Activated T-helper 17 cell treated with anti-CD3 and anti-CD28 coated beads, Interleukin-2, amount 50 U/mL, for 72 hours (primary cell): ENCODE measurements around the gene NKG7. TPM values are rescaled to one million over a fixed set of nuclear protein-coding genes. Genes with fewer than 3 reads are reported as not detected.
A peak's percentile ranks its signal among the peaks of the same experiment; 100 is the strongest.

Source experiments
- ATAC-seq: fragments of 150-1000 bp; cut with Tn5 transposase; replicated peaks from 2 replicates; pipeline ENCODE4 v1.10.0; 2021; ENCODE audit warnings: mild to moderate bottlenecking, moderate library complexity
- H3K27ac Mint-ChIP-seq: one replicate; pipeline ENCODE4 v1.8.0; 2022; ENCODE audit warnings: mixed read lengths
- H3K27me3 Mint-ChIP-seq: one replicate; pipeline ENCODE4 v1.8.0; 2022; ENCODE audit warnings: mixed read lengths
- H3K36me3 Mint-ChIP-seq: one replicate; pipeline ENCODE4 v1.8.0; 2022; ENCODE audit warnings: low read depth, mild to moderate bottlenecking, mixed read lengths
- H3K4me1 Mint-ChIP-seq: one replicate; pipeline ENCODE4 v1.8.0; 2022; ENCODE audit warnings: mixed read lengths
- H3K4me3 Mint-ChIP-seq: one replicate; pipeline ENCODE4 v1.8.0; 2022; ENCODE audit warnings: mild to moderate bottlenecking, mixed read lengths
- H3K9me3 Mint-ChIP-seq: one replicate; pipeline ENCODE4 v1.8.0; 2022; ENCODE audit warnings: mixed read lengths
- total RNA-seq, 2 donors: library from RNA; stranded (reverse); gene quantifications; one replicate each; pipeline ENCODE4 v1.2.3, GENCODE V29; 2022

The NKG7 gene
- total RNA-seq, 2 donors from 2014 or later = 15.2 to 19.8 TPM

GRCh38 chr19:51339687-51340656 lies 32.5 kb downstream of the NKG7 start:
- no peaks in the 10 kb centered on the region for H3K27me3 Mint-ChIP-seq
- no peaks in the 10 kb centered on the region for H3K9me3 Mint-ChIP-seq
- peak; percentile 90 for ATAC-seq
- peaks cover 4% of the 10 kb centered on the region for H3K36me3 Mint-ChIP-seq
- H3K27ac Mint-ChIP-seq = peak overlapping the region; percentile 55
- peaks cover 7% of the 10 kb centered on the region for H3K4me1 Mint-ChIP-seq
- H3K4me3 Mint-ChIP-seq = peak overlapping the region; percentile 86

- Mint-ChIP-seq H3K36me3 (no peaks in the 10 kb centered on the region), H3K9me3 (no peaks in the 10 kb centered on the region), H3K4me1 (peaks cover 7% of the 10 kb centered on the region), H3K4me3 (peak overlapping the region; percentile 86), H3K27me3 (no peaks in the 10 kb centered on the region), H3K27ac (peak overlapping the region; percentile 55)
- ATAC-seq = peak; percentile 7
These were observed 33.2 kb downstream of the NKG7 start for GRCh38 chr19:51339313-51339686.

- Mint-ChIP-seq H3K4me3 (peak overlapping the region; percentile 86), H3K36me3 (no peaks in the 10 kb centered on the region), H3K9me3 (no peaks in the 10 kb centered on the region), H3K4me1 (peaks cover 7% of the 10 kb centered on the region), H3K27me3 (no peaks in the 10 kb centered on the region), H3K27ac (peak overlapping the region; percentile 55)
- peak; percentile 76 for ATAC-seq
These were observed 33.7 kb downstream of the NKG7 start for GRCh38 chr19:51338563-51339312.

- Mint-ChIP-seq H3K36me3 (no peaks in the 10 kb centered on the region), H3K4me3 (peak overlapping the region; percentile 86), H3K9me3 (no peaks in the 10 kb centered on the region), H3K4me1 (peaks cover 7% of the 10 kb centered on the region), H3K27ac (peak overlapping the region; percentile 55), H3K27me3 (no peaks in the 10 kb centered on the region)
- ATAC-seq = no peak
These were observed 34.4 kb downstream of the NKG7 start for GRCh38 chr19:51337861-51338562.

DNA sequence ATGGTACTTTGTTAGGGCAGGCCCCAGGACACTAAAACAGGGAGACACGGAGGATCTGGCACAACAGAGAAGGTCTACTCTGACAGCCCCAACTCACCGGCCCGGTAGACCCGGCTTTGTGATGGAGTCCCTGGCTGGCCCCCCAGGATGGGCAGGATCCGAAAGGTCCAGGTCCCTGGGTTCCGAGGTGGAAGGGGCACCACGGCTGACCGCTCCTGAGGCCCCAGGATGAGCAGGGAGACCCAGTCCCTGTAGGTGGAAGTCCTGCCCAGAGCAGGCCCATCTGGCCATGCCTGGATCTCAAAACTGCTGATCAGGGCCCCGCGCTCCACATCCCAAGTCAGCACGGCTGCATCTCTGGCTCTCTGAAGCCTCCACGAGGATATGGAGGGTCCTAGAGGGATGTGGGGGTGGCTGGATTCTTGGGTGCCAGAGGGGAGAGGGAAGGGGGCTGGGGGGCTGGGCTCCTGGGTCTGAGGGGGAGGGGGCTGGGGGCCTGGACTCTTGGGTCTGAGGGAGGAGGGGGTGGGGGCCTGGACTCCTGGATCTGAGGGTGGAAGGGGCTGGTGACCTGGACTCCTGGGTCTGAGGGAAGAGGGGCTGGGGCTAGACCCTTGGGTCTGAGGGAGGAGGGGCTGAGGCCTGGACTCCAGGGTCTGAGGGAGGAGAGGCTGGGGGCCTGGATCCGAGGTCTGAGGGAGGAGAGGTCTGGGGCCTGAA lies 35.2 kb downstream of the NKG7 start:
- Mint-ChIP-seq H3K36me3 (no peaks in the 10 kb centered on the region), H3K9me3 (no peaks in the 10 kb centered on the region), H3K27ac (no peak overlapping the region), H3K4me1 (peaks cover 7% of the 10 kb centered on the region), H3K27me3 (no peaks in the 10 kb centered on the region), H3K4me3 (no peak overlapping the region)
- no peak for ATAC-seq

- Mint-ChIP-seq H3K4me3 (no peak overlapping the region), H3K27me3 (peaks cover 22% of the 10 kb centered on the region), H3K27ac (no peak overlapping the region), H3K4me1 (peaks cover 5% of the 10 kb centered on the region), H3K36me3 (peaks cover 7% of the 10 kb centered on the region), H3K9me3 (no peaks in the 10 kb centered on the region)
- no peak for ATAC-seq
These were observed 38.5 kb downstream of the NKG7 start for GRCh38 chr19:51333836-51334460.

DNA sequence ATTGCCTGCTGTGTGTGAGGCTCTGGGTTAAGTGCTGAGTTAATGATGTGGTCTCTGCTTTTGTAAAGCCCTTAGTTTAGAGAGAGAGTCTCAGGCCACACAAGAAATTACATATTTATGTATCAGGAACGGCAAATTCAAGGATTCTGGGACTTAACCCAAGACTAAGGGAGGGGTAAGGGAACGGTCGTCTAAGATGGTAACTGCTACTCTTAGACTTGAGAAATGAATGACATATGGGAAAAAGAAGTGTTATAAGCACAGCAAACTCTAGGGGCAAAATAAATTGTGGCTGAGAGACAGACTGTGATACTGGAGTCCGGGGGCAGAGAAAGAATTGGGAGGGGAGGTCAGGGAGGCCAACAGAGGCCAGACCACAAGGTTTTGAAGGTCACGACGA lies 40.7 kb downstream of the NKG7 start:
- no peak for ATAC-seq
- peaks cover 7% of the 10 kb centered on the region for H3K36me3 Mint-ChIP-seq
- peaks cover 9% of the 10 kb centered on the region for H3K4me1 Mint-ChIP-seq
- peaks cover 31% of the 10 kb centered on the region for H3K27me3 Mint-ChIP-seq
- no peaks in the 10 kb centered on the region for H3K9me3 Mint-ChIP-seq
- no peak overlapping the region for H3K27ac Mint-ChIP-seq
- no peak overlapping the region for H3K4me3 Mint-ChIP-seq

- peaks cover 37% of the 10 kb centered on the region for H3K27me3 Mint-ChIP-seq
These were observed 41.3 kb downstream of the NKG7 start for GRCh38 chr19:51331193-51331592.

DNA sequence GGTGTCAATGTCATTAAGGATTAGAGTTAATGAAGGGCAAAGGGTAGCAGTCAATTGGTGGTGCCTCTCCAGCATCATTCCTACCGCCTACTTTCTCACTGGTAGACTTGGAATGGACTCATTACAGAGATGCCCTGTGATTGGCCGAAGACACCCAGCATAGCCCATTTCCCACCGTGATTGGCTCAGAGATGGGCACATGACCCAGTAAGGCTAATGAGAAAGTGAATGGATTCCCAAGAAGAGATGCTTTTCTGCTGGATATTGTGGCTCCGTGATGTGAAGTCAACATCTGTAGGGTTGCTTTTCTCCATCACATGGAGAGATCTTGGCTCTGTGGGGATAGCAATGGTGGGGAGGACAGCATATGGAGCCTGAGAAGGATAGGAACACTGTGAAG lies 42.1 kb downstream of the NKG7 start:
- Mint-ChIP-seq H3K36me3 (peaks cover 7% of the 10 kb centered on the region), H3K4me3 (no peak overlapping the region), H3K4me1 (peaks cover 9% of the 10 kb centered on the region), H3K27me3 (peaks cover 45% of the 10 kb centered on the region), H3K9me3 (no peaks in the 10 kb centered on the region), H3K27ac (no peak overlapping the region)
- no peak for ATAC-seq

More at GRCh38 chr19:51331193-51331592, 41.3 kb downstream of the NKG7 start:
- H3K27ac Mint-ChIP-seq = no peak overlapping the region
- peaks cover 9% of the 10 kb centered on the region for H3K4me1 Mint-ChIP-seq
- H3K36me3 Mint-ChIP-seq = peaks cover 7% of the 10 kb centered on the region
- H3K9me3 Mint-ChIP-seq = no peaks in the 10 kb centered on the region
- H3K4me3 Mint-ChIP-seq = no peak overlapping the region
- no peak for ATAC-seq

DNA sequence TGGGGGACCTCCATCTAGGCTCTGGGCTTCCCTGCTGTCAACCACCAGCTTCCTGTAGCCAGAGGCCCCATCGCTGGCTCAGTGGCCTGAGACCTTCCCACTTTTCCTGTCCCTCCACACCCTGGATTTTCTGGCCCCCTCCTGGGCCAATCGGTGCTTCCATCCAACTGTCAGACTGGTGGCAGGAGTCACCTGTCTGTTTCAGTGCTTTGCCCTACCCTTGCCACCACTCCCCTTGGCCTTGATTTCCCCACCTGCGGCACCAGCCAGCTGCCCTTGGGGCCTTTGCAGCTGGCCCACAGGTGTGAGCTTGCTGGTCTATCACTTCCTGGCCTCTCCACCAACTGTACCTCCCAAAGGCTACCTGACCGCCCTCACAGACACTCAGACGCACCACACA lies 43.0 kb downstream of the NKG7 start:
- Mint-ChIP-seq H3K9me3 (no peaks in the 10 kb centered on the region), H3K4me1 (peaks cover 9% of the 10 kb centered on the region), H3K27me3 (peaks cover 50% of the 10 kb centered on the region), H3K27ac (no peak overlapping the region), H3K4me3 (no peak overlapping the region), H3K36me3 (peaks cover 7% of the 10 kb centered on the region)
- ATAC-seq = no peak

- Mint-ChIP-seq H3K27ac (no peak overlapping the region), H3K4me3 (peak overlapping the region; percentile 55), H3K9me3 (no peaks in the 10 kb centered on the region), H3K4me1 (peaks cover 9% of the 10 kb centered on the region), H3K27me3 (peaks cover 68% of the 10 kb centered on the region), H3K36me3 (peaks cover 7% of the 10 kb centered on the region)
- peak; percentile 80 for ATAC-seq
These were observed 45.1 kb downstream of the NKG7 start for GRCh38 chr19:51327066-51328001.

- peaks cover 64% of the 10 kb centered on the region for H3K27me3 Mint-ChIP-seq
- H3K27ac Mint-ChIP-seq = no peak overlapping the region
- H3K4me1 Mint-ChIP-seq = peaks cover 5% of the 10 kb centered on the region
- H3K9me3 Mint-ChIP-seq = no peaks in the 10 kb centered on the region
- ATAC-seq = no peak
- no peaks in the 10 kb centered on the region for H3K36me3 Mint-ChIP-seq
- no peak overlapping the region for H3K4me3 Mint-ChIP-seq
These were observed 46.0 kb downstream of the NKG7 start for GRCh38 chr19:51326216-51327065.
